Bronchial smooth muscle cell (primary cell): ENCODE results near the gene CTAG2. TPM values are rescaled to one million over a fixed set of nuclear protein-coding genes. Genes with fewer than 3 reads are reported as not detected.

ENCODE experiments used
- total RNA-seq: library from RNA; depleted of rRNA; stranded (reverse); fragments of >200 nt; gene quantifications from 2 replicates; pipeline ENCODE4 v1.2.1, GENCODE V29; 2014

The CTAG2 gene
- total RNA-seq = not detected in 2 replicates

DNA sequence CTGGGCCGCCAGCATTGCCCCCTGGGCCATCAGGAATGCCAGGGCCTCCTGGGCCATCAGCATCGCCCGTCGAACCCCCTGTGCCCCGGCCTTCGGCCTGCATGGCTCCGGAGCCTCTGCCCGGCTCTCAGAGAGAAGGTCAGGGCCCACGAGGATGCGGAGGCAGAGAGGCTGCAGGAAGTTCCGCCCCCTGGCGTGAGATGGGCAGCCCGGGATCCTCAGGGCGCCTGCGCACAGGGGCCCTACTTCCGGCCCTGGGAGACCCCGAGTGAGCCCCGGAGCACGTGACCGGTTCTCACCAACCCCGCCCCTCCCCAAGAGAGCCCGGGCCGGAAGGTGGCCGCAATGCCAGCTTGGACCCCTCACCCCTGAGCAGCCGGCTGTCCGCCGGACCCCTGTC is at the start of gene CTAG2:
TSS of gene CTAG2 (minus strand) at position 167 of the 400 bp plus-strand sequence. CDS start at position 103, 64 bp downstream.

DNA sequence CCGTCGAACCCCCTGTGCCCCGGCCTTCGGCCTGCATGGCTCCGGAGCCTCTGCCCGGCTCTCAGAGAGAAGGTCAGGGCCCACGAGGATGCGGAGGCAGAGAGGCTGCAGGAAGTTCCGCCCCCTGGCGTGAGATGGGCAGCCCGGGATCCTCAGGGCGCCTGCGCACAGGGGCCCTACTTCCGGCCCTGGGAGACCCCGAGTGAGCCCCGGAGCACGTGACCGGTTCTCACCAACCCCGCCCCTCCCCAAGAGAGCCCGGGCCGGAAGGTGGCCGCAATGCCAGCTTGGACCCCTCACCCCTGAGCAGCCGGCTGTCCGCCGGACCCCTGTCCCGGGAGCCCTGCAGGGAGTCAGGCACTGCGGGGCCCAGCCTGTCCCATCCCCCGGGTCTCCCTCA is 34.2 kb downstream of the CTAG2 start, which contains the start of gene CTAG1B:
TSS of gene CTAG1B (minus strand) at position 101 of the 400 bp plus-strand sequence. CDS start at position 37, 64 bp downstream.

Other genes with a start within 250 kb of the CTAG2 start
- 48.6 and 76.1 TPM in 2 replicates for gene DNASE1L1, start 244.3 kb downstream of the CTAG2 start, total RNA-seq
- gene TAFAZZIN, start 242.0 kb downstream of the CTAG2 start, total RNA-seq = 12.3 and 18.9 TPM in 2 replicates
- gene ATP6AP1, start 224.9 kb downstream of the CTAG2 start, total RNA-seq = 44.9 and 46.7 TPM in 2 replicates
- 86.7 and 124 TPM in 2 replicates for gene GDI1, start 216.4 kb downstream of the CTAG2 start, total RNA-seq
- gene FAM50A, start 209.4 kb downstream of the CTAG2 start, total RNA-seq = 118 and 128 TPM in 2 replicates
- 9.1 and 16.4 TPM in 2 replicates for gene PLXNA3, start 195.3 kb downstream of the CTAG2 start, total RNA-seq
- 18.7 and 23.3 TPM in 2 replicates for gene LAGE3, start 174.3 kb downstream of the CTAG2 start, total RNA-seq
- 31.4 and 32.2 TPM in 2 replicates for gene UBL4A, start 167.0 kb downstream of the CTAG2 start, total RNA-seq
- gene SLC10A3, start 162.9 kb downstream of the CTAG2 start, total RNA-seq = 9.5 and 11.3 TPM in 2 replicates
- gene FAM3A, start 137.3 kb downstream of the CTAG2 start, total RNA-seq = 24.6 and 34.3 TPM in 2 replicates
- 103 and 153 TPM in 2 replicates for gene G6PD, start 106.7 kb downstream of the CTAG2 start, total RNA-seq
- gene IKBKG, start 106.0 kb downstream of the CTAG2 start, total RNA-seq = 16.8 and 18.0 TPM in 2 replicates
- not detected in 2 replicates for gene CTAG1A, start 68.4 kb downstream of the CTAG2 start, total RNA-seq
- gene CTAG1B, start 34.3 kb downstream of the CTAG2 start, total RNA-seq = not detected in 2 replicates
- gene GAB3, start 97.5 kb upstream of the CTAG2 start, total RNA-seq = 2.0 and 3.0 TPM in 2 replicates
- gene DKC1, start 109.3 kb upstream of the CTAG2 start, total RNA-seq = 29.2 and 36.2 TPM in 2 replicates
- gene MPP1, start 151.9 kb upstream of the CTAG2 start, total RNA-seq = 32.0 and 42.9 TPM in 2 replicates
- gene SMIM9, start 181.1 kb upstream of the CTAG2 start, total RNA-seq = not detected in 2 replicates
- gene F8A1, start 232.8 kb upstream of the CTAG2 start, total RNA-seq = 1.1 and 2.0 TPM in 2 replicates